Measurements from ENCODE around the gene MFGE8.

Gene MFGE8

GRCh38 chr15:88871313-88871712 lies 41.9 kb downstream of the MFGE8 start:
- DNase-seq, result no peak

GRCh38 chr15:88866295-88866881 lies 46.8 kb downstream of the MFGE8 start:
- no peak for DNase-seq

- no peak for DNase-seq
Observed at GRCh38 chr15:88865498-88866099, 47.6 kb downstream of the MFGE8 start.

DNA sequence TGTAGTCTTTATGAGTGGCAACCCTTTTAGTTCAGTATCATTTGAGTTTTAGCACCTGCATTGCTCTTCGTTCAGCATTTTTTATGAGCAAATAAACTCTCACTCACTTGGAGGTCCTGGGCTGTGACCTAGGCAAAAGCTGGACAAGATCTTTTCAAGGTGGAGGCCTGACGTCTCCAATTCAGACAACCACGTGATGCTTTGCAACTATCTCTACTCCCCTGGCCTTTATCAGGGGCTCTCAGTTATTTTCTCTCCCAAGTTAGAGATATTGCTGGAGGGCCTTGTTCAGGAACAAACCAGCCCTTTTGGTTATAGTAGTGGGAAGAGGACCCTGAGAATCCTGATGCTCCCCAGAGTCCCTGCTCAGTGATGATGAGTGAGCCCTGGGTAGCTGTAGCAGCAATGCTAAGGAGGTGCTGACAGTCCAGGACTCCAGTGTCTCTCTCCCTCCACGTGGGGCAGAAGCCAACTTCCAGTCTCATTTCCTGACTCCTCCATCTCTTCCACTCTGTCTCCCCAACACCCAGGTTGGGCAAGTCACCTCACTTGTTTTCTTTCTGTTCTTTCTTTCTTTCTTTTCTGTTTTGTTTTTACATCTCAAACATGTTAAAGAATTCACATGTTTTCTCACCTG lies 48.2 kb downstream of the MFGE8 start:
- DNase-seq, result no peak

DNA sequence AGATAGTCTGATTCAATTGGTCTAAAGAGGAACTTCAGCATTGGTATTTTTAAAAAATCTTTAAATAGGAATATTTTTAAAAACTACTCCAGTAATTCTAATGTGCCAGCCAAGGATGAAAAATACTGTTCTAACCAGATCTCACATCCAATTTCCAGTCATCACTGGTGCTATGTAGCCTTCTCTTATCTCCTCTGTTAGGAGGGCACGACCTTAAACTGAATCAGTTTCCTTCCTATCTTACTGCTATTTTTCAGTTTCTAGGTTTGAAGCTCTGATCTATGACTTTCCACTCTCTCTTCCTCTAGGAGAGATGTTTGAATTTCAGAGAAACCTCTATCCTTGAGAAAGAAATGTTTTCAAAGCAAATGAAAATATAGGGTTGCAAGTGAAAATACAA lies 49.8 kb downstream of the MFGE8 start:
- no peak for DNase-seq

DNA sequence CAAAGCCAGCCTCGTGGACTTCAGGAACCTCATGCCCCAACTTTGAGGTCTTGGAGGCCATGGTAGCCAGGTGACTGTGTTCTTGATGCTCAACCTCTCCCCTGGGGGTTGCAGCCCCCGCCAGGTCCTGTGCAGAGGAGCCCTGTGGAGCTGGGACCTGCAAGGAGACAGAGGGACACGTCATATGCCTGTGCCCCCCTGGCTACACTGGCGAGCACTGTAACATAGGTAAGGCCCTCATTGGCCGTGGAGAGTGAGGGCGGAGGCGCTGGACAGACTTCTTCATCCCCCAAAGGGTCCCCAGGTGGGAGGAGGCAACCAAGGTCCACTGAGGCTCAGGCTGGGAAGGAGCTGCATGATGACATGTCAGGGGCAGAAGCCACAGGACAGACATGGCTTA lies 53.0 kb downstream of the MFGE8 start:
- DNase-seq, result no peak

GRCh38 chr15:88859550-88859949 lies 53.6 kb downstream of the MFGE8 start:
- DNase-seq, result no peak

GRCh38 chr15:88858934-88859333 lies 54.2 kb downstream of the MFGE8 start:
- no peak for DNase-seq

DNA sequence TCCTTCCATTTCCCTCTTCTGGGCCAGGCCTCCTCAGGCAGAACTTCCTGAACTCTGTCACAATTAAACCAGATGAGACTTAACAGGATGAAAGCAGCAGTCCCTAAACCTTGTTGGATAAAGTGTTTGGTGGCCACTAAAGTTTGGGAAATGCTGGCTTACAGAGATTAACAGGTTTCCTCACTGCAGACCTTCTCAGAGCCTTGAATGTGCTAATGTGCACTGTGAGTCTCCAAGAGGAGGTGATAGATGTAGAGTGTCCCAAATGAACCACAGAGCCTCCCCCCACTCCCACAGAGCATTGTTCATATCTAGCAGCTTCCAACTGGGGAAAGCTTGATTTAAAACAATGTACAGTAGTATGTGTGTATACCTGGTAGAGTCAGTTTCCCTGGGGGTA lies 60.7 kb downstream of the MFGE8 start:
- no peak for DNase-seq

GRCh38 chr15:88849376-88850072 lies 63.7 kb downstream of the MFGE8 start:
- DNase-seq, result no peak

Data from fibroblast of skin of right biceps (primary cell).